ENCODE measurements around the gene POP4.

- TF ChIP-seq ZNF621 (tag by site-specific recombination; IDR thresholded peaks at IDR 0.05) (no peak), CTCF (tag by site-specific recombination; IDR thresholded peaks at IDR 0.05) (no peak), ZNF48 (tag by site-specific recombination; IDR thresholded peaks at IDR 0.05) (no peak), ZNF146 (tag by site-specific recombination; IDR thresholded peaks at IDR 0.05) (no peak)
Observed at GRCh38 chr19:29598496-29598895, 7.6 kb upstream of the POP4 start.

All from HEK293 (cell line).